GM18873 (cell line): ENCODE results near the gene RPS6KA4.
"Not testable (repeated sequence)": the region's sequence is repeated elsewhere in the genome, so short reads cannot be mapped to it uniquely, and the experiment has no call there.

Experiments
- ATAC-seq: cut with Tn5 transposase; IDR thresholded peaks from one replicate; pipeline ENCODE4 v1.9.1; 2021; ENCODE audit warnings: mild to moderate bottlenecking, moderate library complexity, moderate number of reproducible peaks; ENCODE audit not compliant: unreplicated experiment, low FRiP score

The RPS6KA4 gene

GRCh38 chr11:64410404-64410734, 51.4 kb downstream of the RPS6KA4 start:
- ATAC-seq = no peak

- ATAC-seq = no peak
Observed at GRCh38 chr11:64413417-64413816, 54.5 kb downstream of the RPS6KA4 start.

- no peak for ATAC-seq
Observed at GRCh38 chr11:64415286-64415685, 56.3 kb downstream of the RPS6KA4 start.

- no peak for ATAC-seq
Observed at GRCh38 chr11:64415996-64416728, 57.2 kb downstream of the RPS6KA4 start.

- ATAC-seq = not testable (repeated sequence)
Observed at GRCh38 chr11:64418233-64418632, 59.3 kb downstream of the RPS6KA4 start.

GRCh38 chr11:64419257-64419790, 60.4 kb downstream of the RPS6KA4 start:
- no peak for ATAC-seq

GRCh38 chr11:64419818-64420485, 61.0 kb downstream of the RPS6KA4 start:
- no peak for ATAC-seq
